Measurements from ENCODE around the gene BPIFA2.
A peak's percentile ranks its signal among the peaks of the same experiment; 100 is the strongest.

BPIFA2 gene

DNA sequence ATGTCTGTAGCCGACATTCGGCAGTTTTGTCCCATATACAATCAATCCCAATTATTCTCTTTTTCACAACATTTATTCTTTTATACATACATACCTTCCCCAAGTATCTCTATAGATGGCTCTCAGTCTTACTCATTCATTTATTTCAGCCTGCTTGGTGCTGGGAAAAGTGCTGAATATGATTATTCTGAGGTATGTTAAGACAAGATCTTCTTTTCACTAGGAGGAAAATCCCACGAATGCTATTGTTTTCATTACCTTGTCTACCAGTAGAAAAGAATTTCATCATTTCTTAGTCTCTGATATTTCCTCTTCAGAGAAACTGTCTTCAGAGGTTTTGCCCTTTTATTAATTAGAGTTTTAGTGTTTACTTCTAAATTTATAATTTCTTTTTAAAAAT lies 35.5 kb downstream of the BPIFA2 start:
- no peak for DNase-seq

DNA sequence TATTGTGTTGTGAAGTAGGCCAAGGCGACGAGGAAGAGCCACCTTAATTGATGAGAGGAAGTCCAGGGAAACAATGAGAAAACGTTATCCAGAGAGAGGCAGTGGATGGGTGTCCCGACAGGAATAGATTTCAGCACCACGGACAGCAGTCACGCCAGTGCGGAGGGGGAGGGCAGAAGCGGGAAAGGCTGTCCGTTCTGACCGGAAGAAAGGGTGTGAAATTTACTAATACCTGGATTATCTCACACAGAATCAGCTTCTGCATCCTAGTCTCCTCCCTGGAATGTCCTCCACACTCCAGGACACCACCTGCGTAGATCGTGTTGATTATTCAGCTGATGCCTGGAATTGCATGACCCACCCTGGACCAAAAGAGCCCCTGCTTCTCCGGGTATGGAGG lies 41.8 kb downstream of the BPIFA2 start:
- DNase-seq = peak; percentile 68

- no peak for DNase-seq
Observed at GRCh38 chr20:33210371-33210770, 42.4 kb downstream of the BPIFA2 start.

DNA sequence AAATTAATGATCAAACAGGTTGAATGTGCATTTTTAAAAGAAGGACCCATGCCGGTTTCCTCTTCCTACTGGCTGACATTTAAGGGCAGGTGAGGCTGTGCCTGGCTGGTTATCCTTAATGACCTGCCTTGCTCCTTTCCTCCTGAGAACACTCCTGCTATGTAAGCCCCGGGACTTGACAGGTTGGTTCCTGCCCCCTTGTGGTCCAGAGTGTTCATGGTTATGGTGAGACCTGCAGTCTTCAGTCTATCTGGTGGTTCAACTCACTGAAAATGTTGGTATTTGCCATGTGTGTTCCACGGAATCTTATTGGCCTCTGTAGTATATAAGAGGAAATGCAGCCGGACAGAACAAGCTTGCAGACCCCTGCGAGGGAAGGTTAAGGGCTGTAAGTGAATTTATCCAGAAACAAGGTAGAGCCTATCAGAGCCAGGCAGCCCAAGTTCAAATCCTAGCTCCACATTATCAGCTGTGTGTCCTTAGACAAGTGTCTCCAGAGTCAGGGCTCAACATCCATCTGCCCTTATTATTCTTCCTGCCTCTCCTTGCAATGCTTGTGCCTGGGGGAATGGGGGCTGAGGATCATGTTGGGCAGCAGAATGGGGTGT lies 44.0 kb downstream of the BPIFA2 start:
- DNase-seq = peak; percentile 84

- no peak for DNase-seq
Observed at GRCh38 chr20:33217052-33217451, 49.1 kb downstream of the BPIFA2 start, which contains the start of gene BPIFA3. BPIFA3 (plus strand) TSS chr20:33217352; CDS start chr20:33217537, 185 bp downstream.

DNA sequence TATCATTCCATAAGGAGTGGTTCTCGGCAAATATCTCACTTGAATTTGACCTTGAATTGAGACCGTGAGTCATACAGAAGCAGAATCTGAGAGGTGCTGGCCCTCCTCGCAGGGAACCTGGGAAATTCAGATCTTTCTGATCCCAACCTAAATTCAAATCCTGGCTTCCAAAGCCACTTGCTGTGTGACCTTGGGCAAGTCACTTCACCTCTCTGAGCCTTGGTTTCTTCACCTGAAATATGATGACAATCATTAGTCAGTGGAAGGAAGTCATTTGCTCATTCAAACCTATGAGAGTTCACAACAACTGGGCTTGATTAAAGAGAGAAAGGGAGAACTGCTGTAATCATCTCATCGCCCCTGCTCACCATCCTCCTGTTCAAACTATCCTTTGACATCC lies 56.4 kb downstream of the BPIFA2 start:
- no peak for DNase-seq

- no peak for DNase-seq
Observed at GRCh38 chr20:33229843-33230242, 61.9 kb downstream of the BPIFA2 start.
